Progenitor cell of endocrine pancreas (in vitro differentiated cells): ENCODE measurements around the gene SKI. TPM values are rescaled to one million over a fixed set of nuclear protein-coding genes. Genes with fewer than 3 reads are reported as not detected.

ENCODE experiments used
- DNase-seq: peaks from one replicate; pipeline ENCODE4 v3.0.0; 2021; ENCODE audit warnings: low spot score; ENCODE audit not compliant: unreplicated experiment
- H3K27ac Mint-ChIP-seq: 2 replicates; pipeline ENCODE4 v1.8.0; 2021; ENCODE audit warnings: mild to moderate bottlenecking, moderate library complexity, mixed read lengths
- H3K27me3 Mint-ChIP-seq: 2 replicates; pipeline ENCODE4 v1.8.0; 2021; ENCODE audit warnings: mixed read lengths
- H3K36me3 Mint-ChIP-seq: 2 replicates; pipeline ENCODE4 v1.8.0; 2022; ENCODE audit warnings: mixed read lengths; ENCODE audit not compliant: insufficient read depth
- H3K4me1 Mint-ChIP-seq: 2 replicates; pipeline ENCODE4 v1.8.0; 2021; ENCODE audit warnings: low read depth, mixed read lengths
- H3K4me3 Mint-ChIP-seq: 2 replicates; pipeline ENCODE4 v1.8.0; 2021; ENCODE audit warnings: low read depth, mild to moderate bottlenecking, moderate library complexity, mixed read lengths
- H3K9me3 Mint-ChIP-seq: 2 replicates; pipeline ENCODE4 v1.8.0; 2021; ENCODE audit warnings: low read depth, mixed read lengths
- total RNA-seq: library from RNA; stranded (reverse); gene quantifications from 2 replicates; pipeline ENCODE4 v1.2.1, GENCODE V29; 2021
- TF ChIP-seq, protein P1 (sequence below): fragments of 200-600 bp; sonication (generic); IDR thresholded peaks from one replicate; pipeline ENCODE4 v1.5.0; 2021; ENCODE audit warnings: antibody characterized with exemption, mild to moderate bottlenecking; ENCODE audit not compliant: unreplicated experiment

The SKI gene
- total RNA-seq, 1 donor from 2014 or later: 56.2 TPM

DNA sequence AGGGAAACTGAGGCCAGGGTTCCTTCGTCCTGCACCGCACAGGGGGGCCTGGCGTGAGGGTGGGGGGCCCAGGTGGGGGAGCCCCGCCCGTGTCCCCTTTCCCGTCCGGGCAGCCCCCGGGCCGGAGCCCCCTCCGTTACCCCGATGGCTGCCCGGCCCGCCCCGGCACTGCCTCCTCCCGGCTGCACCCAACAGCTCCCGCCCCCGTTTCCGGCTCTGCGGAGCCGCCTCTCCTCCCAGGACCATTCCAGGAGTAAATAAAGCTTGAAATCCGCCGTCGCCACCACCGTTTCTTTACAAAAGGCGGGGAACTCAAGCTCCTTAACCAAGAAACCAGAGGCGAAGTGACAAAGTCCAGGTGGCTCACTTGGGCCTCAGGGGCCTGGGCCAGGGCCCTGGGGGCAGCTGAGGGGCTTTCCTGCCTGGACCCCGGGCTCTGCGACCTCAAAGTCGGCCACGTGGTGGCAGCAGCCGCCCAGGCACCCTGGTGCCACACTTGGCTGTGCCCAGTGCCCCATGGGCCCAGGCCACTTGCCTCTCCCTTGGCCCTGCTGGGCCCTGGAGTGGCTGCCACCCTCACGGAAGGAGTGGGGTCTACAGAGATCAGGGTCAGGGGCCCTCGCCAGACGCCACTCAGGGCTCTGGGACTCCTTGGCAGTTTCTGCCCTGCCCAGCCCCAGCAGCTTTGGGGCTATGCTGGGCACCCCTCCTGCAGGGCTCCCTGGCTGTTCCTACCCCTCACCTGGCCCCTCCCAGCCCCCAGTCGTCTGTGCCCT is 33.0 kb upstream of the SKI start:
- peaks cover 12% of the 10 kb centered on the region for H3K4me1 Mint-ChIP-seq
- H3K9me3 Mint-ChIP-seq: no peaks in the 10 kb centered on the region
- peak overlapping the region; percentile 84 for H3K4me3 Mint-ChIP-seq
- H3K27me3 Mint-ChIP-seq: no peaks in the 10 kb centered on the region
- H3K36me3 Mint-ChIP-seq: no peaks in the 10 kb centered on the region
- H3K27ac Mint-ChIP-seq: peak overlapping the region; percentile 94
- peak; percentile 81 for DNase-seq
- TF ChIP-seq, protein P1, sequence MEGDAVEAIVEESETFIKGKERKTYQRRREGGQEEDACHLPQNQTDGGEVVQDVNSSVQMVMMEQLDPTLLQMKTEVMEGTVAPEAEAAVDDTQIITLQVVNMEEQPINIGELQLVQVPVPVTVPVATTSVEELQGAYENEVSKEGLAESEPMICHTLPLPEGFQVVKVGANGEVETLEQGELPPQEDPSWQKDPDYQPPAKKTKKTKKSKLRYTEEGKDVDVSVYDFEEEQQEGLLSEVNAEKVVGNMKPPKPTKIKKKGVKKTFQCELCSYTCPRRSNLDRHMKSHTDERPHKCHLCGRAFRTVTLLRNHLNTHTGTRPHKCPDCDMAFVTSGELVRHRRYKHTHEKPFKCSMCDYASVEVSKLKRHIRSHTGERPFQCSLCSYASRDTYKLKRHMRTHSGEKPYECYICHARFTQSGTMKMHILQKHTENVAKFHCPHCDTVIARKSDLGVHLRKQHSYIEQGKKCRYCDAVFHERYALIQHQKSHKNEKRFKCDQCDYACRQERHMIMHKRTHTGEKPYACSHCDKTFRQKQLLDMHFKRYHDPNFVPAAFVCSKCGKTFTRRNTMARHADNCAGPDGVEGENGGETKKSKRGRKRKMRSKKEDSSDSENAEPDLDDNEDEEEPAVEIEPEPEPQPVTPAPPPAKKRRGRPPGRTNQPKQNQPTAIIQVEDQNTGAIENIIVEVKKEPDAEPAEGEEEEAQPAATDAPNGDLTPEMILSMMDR: peak; percentile 91

DNA sequence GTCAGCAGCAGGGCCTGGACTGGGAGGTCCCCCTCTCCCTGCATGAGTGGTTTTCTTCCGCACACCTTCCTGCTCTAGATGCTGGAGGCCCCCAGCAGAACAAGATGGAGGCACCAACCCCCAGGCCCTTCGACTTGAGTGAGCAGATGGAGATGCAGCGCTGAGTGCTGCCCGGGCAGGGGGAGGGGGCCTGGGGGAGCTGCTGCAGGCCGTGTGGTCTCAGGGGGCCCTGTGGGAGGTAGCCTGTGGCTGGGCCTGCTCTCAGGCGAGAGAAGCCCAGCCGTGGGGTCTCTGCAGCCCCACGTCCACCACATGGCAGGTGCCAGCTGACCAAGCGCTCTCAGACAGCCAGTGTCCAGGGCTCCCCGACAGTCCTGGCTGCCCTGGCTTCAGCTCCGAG is 32.3 kb upstream of the SKI start:
- TF ChIP-seq, protein P1: no peak
- DNase-seq: no peak
- peaks cover 10% of the 10 kb centered on the region for H3K4me1 Mint-ChIP-seq
- H3K27me3 Mint-ChIP-seq: no peaks in the 10 kb centered on the region
- H3K4me3 Mint-ChIP-seq: no peak overlapping the region
- no peaks in the 10 kb centered on the region for H3K36me3 Mint-ChIP-seq
- H3K27ac Mint-ChIP-seq: no peak overlapping the region
- H3K9me3 Mint-ChIP-seq: no peaks in the 10 kb centered on the region

DNA sequence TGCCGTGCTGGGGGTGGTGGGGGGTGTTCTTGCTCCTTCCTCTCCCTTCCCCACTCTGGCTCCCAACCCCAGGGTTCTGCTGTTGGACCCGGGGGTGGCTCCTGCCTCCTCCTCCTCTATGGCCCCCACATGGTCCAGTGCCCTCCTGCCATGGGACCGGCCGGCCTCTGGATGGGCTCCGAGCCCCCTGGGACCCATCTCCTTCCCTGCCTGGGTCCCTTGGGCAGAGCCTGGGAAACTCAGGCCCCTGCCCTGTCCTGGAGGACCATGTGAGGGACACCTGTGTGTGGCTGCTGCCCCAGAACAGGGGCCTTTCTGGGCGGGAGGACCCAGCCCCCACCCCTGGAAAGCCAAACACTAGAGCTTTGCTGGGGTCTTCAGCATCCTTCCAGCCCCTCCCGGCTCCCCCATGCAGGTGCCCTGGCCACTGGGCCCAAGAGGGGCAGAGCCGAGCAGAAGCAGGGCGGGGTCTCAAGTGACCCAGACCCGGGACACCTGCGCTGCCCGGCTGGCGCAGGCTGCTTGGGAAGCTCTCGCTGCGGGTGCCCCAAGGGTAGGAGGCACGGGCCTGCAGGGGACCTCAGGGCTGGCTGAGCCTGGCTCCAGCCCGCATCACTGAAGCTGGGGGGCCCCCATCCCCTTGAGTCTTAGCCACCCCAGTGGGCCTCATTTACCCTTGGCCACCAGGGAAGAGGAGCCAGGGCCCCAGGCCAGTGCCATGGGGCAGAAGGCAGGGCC is 31.0 kb upstream of the SKI start:
- H3K9me3 Mint-ChIP-seq: no peaks in the 10 kb centered on the region
- DNase-seq: no peak
- H3K27ac Mint-ChIP-seq: no peak overlapping the region
- H3K4me1 Mint-ChIP-seq: peaks cover 6% of the 10 kb centered on the region
- TF ChIP-seq, protein P1: no peak
- no peaks in the 10 kb centered on the region for H3K27me3 Mint-ChIP-seq
- H3K36me3 Mint-ChIP-seq: no peaks in the 10 kb centered on the region
- no peak overlapping the region for H3K4me3 Mint-ChIP-seq

DNA sequence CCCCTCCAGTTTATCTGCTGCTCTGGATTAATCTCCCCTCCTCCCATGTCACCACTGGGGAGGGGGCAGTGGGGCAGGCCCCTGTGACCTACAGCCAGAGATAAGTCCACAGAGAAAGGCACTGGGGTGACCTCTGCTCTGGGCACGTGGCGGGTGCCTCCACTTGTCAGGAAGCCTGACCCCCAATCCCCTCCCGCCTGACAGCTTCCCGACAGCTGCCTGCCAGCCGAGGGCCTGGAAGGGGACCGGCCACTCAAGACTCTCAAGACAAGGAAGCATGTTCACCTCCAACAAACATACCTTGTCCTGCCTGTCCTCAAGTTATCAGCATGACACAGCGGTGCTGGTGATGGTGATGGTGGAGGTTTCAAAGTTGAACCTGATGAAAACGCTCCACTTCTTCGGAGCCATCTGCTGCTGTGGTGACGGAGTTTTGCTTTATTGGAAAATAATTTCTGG is 30.4 kb upstream of the SKI start:
- TF ChIP-seq, protein P1: no peak
- Mint-ChIP-seq H3K9me3 (no peaks in the 10 kb centered on the region), H3K27me3 (no peaks in the 10 kb centered on the region), H3K36me3 (no peaks in the 10 kb centered on the region), H3K27ac (no peak overlapping the region), H3K4me3 (no peak overlapping the region), H3K4me1 (peaks cover 6% of the 10 kb centered on the region)
- DNase-seq: no peak

DNA sequence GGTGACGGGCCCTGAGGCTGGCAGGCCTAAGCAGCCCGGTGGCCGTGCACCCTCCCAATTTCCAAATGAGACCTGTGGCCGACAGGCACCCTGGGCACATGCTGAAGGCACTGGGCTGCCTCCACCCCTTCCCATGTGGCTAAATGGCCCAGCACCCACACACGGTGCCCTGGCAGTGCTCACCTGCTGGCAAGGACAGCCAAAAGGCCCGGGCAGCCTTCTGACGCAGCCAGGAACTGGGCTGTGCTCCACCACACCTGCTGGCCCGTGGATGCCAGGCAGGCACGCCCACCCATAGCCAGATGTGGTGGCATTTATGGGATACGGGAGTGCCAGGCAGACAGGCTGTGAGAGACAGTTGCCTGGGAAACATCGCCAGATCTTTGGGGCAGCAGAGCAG is 29.5 kb upstream of the SKI start:
- H3K36me3 Mint-ChIP-seq: no peaks in the 10 kb centered on the region
- H3K4me3 Mint-ChIP-seq: no peak overlapping the region
- H3K27ac Mint-ChIP-seq: no peak overlapping the region
- TF ChIP-seq, protein P1: no peak
- no peak for DNase-seq
- no peaks in the 10 kb centered on the region for H3K9me3 Mint-ChIP-seq
- H3K27me3 Mint-ChIP-seq: no peaks in the 10 kb centered on the region
- H3K4me1 Mint-ChIP-seq: peaks cover 6% of the 10 kb centered on the region
